KMS-11 (cell line): ENCODE data around the gene GEN1.

ENCODE experiments used
- H2AFZ ChIP-seq: fragments of 200-600 bp; sonication (generic); 2 replicates; pipeline ENCODE4 v1.6.1; 2016; ENCODE audit warnings: antibody characterized with exemption, mixed run types, low read depth
- H3K27ac ChIP-seq: fragments of 200-600 bp; sonication (generic); 2 replicates; pipeline ENCODE4 v1.6.1; 2016; ENCODE audit warnings: mild to moderate bottlenecking, mixed run types
- H3K27me3 ChIP-seq: fragments of 200-600 bp; sonication (generic); 2 replicates; pipeline ENCODE4 v1.6.1; 2017; ENCODE audit warnings: mild to moderate bottlenecking, low read depth, mixed run types, moderate library complexity; ENCODE audit not compliant: insufficient read depth
- H3K36me3 ChIP-seq: fragments of 200-600 bp; sonication (generic); 2 replicates; pipeline ENCODE4 v1.6.1; 2017; ENCODE audit warnings: mild to moderate bottlenecking, mixed run types; ENCODE audit not compliant: insufficient read depth
- H3K4me1 ChIP-seq: fragments of 200-600 bp; sonication (generic); 2 replicates; pipeline ENCODE4 v1.6.1; 2016; ENCODE audit warnings: mild to moderate bottlenecking, low read depth, mixed run types; ENCODE audit not compliant: poor library complexity, severe bottlenecking
- H3K4me2 ChIP-seq: fragments of 200-600 bp; sonication (generic); 2 replicates; pipeline ENCODE4 v1.7.0; 2016; ENCODE audit warnings: mild to moderate bottlenecking, mixed run types
- H3K4me3 ChIP-seq: fragments of 200-600 bp; sonication (generic); IDR thresholded peaks from 2 replicates; pipeline ENCODE4 v1.6.1; 2017; ENCODE audit warnings: low read depth, low read length, mixed read lengths; ENCODE audit not compliant: insufficient read depth
- H3K79me2 ChIP-seq: fragments of 200-600 bp; sonication (generic); 2 replicates; pipeline ENCODE4 v1.6.1; 2016; ENCODE audit warnings: low read depth, mixed run types; ENCODE audit not compliant: insufficient read depth
- H3K9ac ChIP-seq: fragments of 200-600 bp; sonication (generic); 2 replicates; pipeline ENCODE4 v1.6.1; 2016; ENCODE audit warnings: mild to moderate bottlenecking, mixed run types
- H4K20me1 ChIP-seq: fragments of 200-600 bp; sonication (generic); 2 replicates; pipeline ENCODE4 v1.6.1; 2016; ENCODE audit warnings: mild to moderate bottlenecking, mixed run types; ENCODE audit not compliant: insufficient read depth
- TF ChIP-seq, protein P1 (sequence below): fragments of 200-600 bp; sonication (generic); conservative IDR thresholded peaks from 2 replicates; pipeline ENCODE4 v1.6.1; 2017; ENCODE audit warnings: low read depth, mild to moderate bottlenecking, antibody characterized with exemption, low read length, moderate library complexity, mixed read lengths

GEN1 gene

DNA sequence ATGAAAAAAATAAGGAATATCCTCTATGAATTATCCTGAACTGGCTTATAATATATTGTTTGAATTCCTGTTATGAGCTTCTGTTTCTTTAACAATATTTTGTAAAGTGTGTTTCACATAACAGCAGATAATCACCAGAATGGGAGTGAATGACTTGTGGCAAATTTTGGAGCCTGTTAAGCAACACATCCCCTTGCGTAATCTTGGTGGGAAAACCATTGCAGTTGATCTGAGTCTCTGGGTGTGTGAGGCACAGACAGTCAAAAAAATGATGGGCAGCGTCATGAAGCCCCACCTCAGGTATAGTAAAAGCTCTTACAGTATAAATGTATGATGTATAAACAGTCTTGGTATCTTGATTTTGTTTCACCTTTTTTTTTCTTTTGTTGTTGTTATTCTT, 5.9 kb downstream of the GEN1 start:
- Histone ChIP-seq H3K79me2 (peaks cover 48% of the 10 kb centered on the region), H3K9ac (no peak overlapping the region), H3K27ac (no peak overlapping the region), H4K20me1 (no peaks in the 10 kb centered on the region), H3K36me3 (no peaks in the 10 kb centered on the region), H3K27me3 (no peaks in the 10 kb centered on the region), H3K4me2 (no peak overlapping the region), H3K4me3 (no peak overlapping the region), H3K4me1 (peaks cover 33% of the 10 kb centered on the region), H2AFZ (no peak overlapping the region)
- TF ChIP-seq, protein P1, sequence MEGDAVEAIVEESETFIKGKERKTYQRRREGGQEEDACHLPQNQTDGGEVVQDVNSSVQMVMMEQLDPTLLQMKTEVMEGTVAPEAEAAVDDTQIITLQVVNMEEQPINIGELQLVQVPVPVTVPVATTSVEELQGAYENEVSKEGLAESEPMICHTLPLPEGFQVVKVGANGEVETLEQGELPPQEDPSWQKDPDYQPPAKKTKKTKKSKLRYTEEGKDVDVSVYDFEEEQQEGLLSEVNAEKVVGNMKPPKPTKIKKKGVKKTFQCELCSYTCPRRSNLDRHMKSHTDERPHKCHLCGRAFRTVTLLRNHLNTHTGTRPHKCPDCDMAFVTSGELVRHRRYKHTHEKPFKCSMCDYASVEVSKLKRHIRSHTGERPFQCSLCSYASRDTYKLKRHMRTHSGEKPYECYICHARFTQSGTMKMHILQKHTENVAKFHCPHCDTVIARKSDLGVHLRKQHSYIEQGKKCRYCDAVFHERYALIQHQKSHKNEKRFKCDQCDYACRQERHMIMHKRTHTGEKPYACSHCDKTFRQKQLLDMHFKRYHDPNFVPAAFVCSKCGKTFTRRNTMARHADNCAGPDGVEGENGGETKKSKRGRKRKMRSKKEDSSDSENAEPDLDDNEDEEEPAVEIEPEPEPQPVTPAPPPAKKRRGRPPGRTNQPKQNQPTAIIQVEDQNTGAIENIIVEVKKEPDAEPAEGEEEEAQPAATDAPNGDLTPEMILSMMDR, result no peak

DNA sequence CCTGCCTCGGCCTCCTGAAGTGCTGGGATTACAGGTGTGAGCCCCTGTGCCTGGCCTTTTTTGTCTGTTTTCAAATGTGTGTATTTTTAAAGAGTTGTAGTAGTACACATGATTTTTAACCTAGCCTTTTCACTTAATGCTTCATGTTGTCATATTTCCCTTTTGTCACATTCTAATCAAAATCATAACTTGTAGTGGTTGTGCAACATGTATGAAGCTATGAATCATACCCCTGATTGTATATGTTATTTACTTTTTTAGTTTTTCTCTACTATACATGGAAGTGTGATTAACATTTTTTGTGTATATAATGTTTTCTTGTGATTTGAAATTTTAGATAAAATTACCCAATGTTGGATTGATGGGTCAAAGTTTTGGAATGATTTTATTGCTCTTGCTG, 8.5 kb downstream of the GEN1 start:
- Histone ChIP-seq H3K4me3 (no peak overlapping the region), H4K20me1 (no peaks in the 10 kb centered on the region), H3K79me2 (peaks cover 23% of the 10 kb centered on the region; the same call in 1 of the 2 replicates), H3K27me3 (no peaks in the 10 kb centered on the region), H3K4me1 (peaks cover 11% of the 10 kb centered on the region), H2AFZ (no peak overlapping the region), H3K9ac (no peak overlapping the region), H3K27ac (no peak overlapping the region), H3K36me3 (no peaks in the 10 kb centered on the region), H3K4me2 (no peak overlapping the region)
- TF ChIP-seq, protein P1, result no peak

DNA sequence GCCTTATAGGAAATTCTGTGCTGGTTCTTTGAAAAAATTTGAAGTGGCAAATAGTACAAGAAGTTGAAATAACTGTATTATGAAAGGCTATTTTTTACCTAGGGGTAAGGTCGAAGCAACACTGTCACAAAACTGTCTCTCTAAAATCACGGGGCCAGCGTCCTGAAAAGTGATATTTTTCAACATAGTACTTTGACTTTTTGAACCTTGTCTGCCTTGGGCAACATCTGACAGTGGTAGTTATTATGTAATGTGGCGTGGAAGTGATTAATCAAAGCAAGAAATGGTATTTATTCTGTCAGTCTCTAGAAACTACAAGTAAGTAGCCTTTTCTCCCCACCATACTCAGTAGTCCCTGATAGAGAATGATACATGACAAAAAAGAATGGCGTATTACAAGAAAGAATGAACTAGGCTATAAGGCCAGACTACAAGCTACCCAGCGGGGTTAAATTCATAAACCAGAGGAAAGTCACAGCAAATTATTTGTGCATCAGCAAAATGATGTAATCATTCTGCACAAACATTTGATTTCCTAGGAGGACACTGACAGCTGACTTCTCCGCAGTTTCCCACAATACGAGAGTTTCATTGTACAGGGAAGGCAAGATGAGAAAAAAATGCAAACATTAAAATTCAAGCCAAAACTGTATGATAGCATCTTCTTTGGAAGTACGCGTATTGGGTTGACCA, 9.8 kb downstream of the GEN1 start:
- no peak overlapping the region for H3K4me2 ChIP-seq
- TF ChIP-seq, protein P1, result no peak
- no peaks in the 10 kb centered on the region for H3K4me1 ChIP-seq
- H3K36me3 ChIP-seq, result no peaks in the 10 kb centered on the region
- H3K79me2 ChIP-seq, result peaks cover 10% of the 10 kb centered on the region; the same call in 1 of the 2 replicates
- no peaks in the 10 kb centered on the region for H3K27me3 ChIP-seq
- no peak overlapping the region for H3K27ac ChIP-seq
- no peak overlapping the region for H2AFZ ChIP-seq
- H3K4me3 ChIP-seq, result no peak overlapping the region
- H4K20me1 ChIP-seq, result no peaks in the 10 kb centered on the region
- no peak overlapping the region for H3K9ac ChIP-seq

DNA sequence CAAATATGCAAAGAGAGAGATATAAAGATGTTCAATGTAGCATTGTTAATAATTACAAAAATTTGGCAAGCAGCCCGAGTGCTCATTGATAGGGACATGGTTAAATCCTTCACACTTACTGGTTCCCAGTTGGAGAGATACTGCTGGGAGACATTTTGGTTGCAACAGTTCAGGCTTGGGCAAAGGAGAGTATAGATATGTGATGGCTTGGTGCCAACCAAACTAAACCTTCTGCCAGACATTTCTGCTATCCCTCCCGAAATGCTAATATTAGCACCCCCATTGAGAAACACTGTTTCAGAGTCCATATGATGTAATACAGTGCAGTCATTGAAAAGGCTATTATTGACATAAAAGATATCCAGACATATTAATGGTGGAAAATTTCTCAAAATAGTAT, 11.5 kb downstream of the GEN1 start:
- Histone ChIP-seq H3K4me3 (no peak overlapping the region), H3K79me2 (no peaks in the 10 kb centered on the region), H3K27me3 (no peaks in the 10 kb centered on the region), H3K4me1 (no peaks in the 10 kb centered on the region), H3K4me2 (no peak overlapping the region), H2AFZ (no peak overlapping the region), H3K9ac (no peak overlapping the region), H4K20me1 (no peaks in the 10 kb centered on the region), H3K36me3 (no peaks in the 10 kb centered on the region), H3K27ac (no peak overlapping the region)
- TF ChIP-seq, protein P1, result no peak
